Thoracic aorta (tissue), 2 donors: Measurements from ENCODE around the gene ECE1. TPM values are rescaled to one million over a fixed set of nuclear protein-coding genes. Genes with fewer than 3 reads are reported as not detected.

Source experiments
- ATAC-seq: fragments of 150-250 bp; one replicate; pipeline ENCODE4 v1.8.0; 2017; ENCODE audit warnings: low read depth; ENCODE audit not compliant: insufficient number of reproducible peaks, low FRiP score
- DNase-seq: peaks from one replicate; pipeline ENCODE4 v3.0.0-alpha.2; 2020; ENCODE audit warnings: low spot score
- H3K27ac ChIP-seq, 2 donors: fragments of 200-600 bp; sonication (generic); 1 replicate in 1 of 2; 2 replicates in 1 of 2; pipeline ENCODE4 v1.5.1; 2016; ENCODE audit warnings: mild to moderate bottlenecking in 2 of 2, moderate library complexity in 2 of 2
- H3K27me3 ChIP-seq: fragments of 200-600 bp; sonication (generic); replicated peaks from 2 replicates; pipeline ENCODE4 v1.6.0; 2016; ENCODE audit warnings: mild to moderate bottlenecking; ENCODE audit not compliant: insufficient read depth
- H3K36me3 ChIP-seq: fragments of 200-600 bp; sonication (generic); one replicate; pipeline ENCODE4 v1.5.1; 2016
- H3K4me1 ChIP-seq, 2 donors: fragments of 200-600 bp; sonication (generic); 1 replicate in 1 of 2; 2 replicates in 1 of 2; pipeline versions ENCODE4 v1.5.1 to v1.6.0; 2016; ENCODE audit warnings: low read depth in 2 of 2, mild to moderate bottlenecking in 1 of 2; ENCODE audit not compliant: control insufficient read depth in 1 of 2
- H3K4me3 ChIP-seq: fragments of 200-600 bp; sonication (generic); 2 replicates; pipeline ENCODE4 v1.5.1; 2016; ENCODE audit warnings: mild to moderate bottlenecking
- H3K9me3 ChIP-seq: fragments of 200-600 bp; sonication (generic); 2 replicates; pipeline ENCODE4 v1.5.1; 2016
- CTCF ChIP-seq: fragments of 200-600 bp; sonication (generic); IDR thresholded peaks from one replicate; pipeline ENCODE4 v1.5.1; 2019; ENCODE audit warnings: antibody characterized with exemption
- total RNA-seq, 2 donors: library from RNA; depleted of rRNA; stranded (reverse); fragments of >200 nt; gene quantifications; one replicate each; pipeline versions ENCODE4 v1.1.0 to v1.2.3, GENCODE V29; 2016

The ECE1 gene
- total RNA-seq, 2 donors from 2014 or later, result 103 to 124 TPM

DNA sequence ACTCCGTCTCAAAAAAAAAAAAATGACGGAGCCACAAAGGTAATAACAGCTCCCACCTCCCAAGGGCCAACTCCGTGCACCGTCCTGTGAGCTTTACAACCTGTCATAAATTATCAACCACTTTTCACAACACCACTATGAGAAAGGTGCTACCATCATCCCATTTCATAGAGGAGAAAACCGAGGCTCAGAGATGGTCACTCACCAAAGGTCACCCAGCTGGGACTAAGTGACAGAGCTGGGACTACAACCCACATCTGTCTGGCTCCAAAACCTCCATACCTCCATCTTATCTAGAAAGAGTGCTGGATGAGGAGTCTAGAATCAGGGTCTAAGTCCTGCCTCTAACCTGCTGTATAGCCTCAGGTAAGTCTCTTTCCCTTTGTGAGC lies 43.6 kb upstream of the ECE1 start:
- no peaks in the 10 kb centered on the region for H3K36me3 ChIP-seq
- ATAC-seq (no peak), DNase-seq (no peak)
- H3K27ac ChIP-seq, result peak overlapping the region; percentile 91 to 92
- H3K9me3 ChIP-seq, result no peaks in the 10 kb centered on the region
- no peaks in the 10 kb centered on the region for H3K27me3 ChIP-seq
- peak overlapping the region; percentile 69 for H3K4me3 ChIP-seq
- TF ChIP-seq CTCF, result no peak
- peaks cover 66 to 95% of the 10 kb centered on the region in 2 donors for H3K4me1 ChIP-seq

GRCh38 chr1:21332554-21333311 lies 42.5 kb upstream of the ECE1 start:
- H3K4me1 ChIP-seq, result peaks cover 57 to 93% of the 10 kb centered on the region in 2 donors
- ATAC-seq, result no peak
- H3K36me3 ChIP-seq, result no peaks in the 10 kb centered on the region
- H3K27me3 ChIP-seq, result no peaks in the 10 kb centered on the region
- no peak for TF ChIP-seq CTCF
- H3K27ac ChIP-seq, result peak overlapping the region; percentile 55 to 91
- no peak for DNase-seq
- no peak overlapping the region for H3K4me3 ChIP-seq
- H3K9me3 ChIP-seq, result no peaks in the 10 kb centered on the region

- ATAC-seq (no peak), DNase-seq (no peak)
- Histone ChIP-seq H3K36me3 (no peaks in the 10 kb centered on the region), H3K27me3 (no peaks in the 10 kb centered on the region), H3K27ac (peak overlapping the region; percentile 35 to 79), H3K9me3 (no peaks in the 10 kb centered on the region), H3K4me3 (peak overlapping the region; percentile 10), H3K4me1 (peaks cover 56 to 93% of the 10 kb centered on the region in 2 donors)
- no peak for TF ChIP-seq CTCF
These were observed 41.7 kb upstream of the ECE1 start for GRCh38 chr1:21331752-21332478.

DNA sequence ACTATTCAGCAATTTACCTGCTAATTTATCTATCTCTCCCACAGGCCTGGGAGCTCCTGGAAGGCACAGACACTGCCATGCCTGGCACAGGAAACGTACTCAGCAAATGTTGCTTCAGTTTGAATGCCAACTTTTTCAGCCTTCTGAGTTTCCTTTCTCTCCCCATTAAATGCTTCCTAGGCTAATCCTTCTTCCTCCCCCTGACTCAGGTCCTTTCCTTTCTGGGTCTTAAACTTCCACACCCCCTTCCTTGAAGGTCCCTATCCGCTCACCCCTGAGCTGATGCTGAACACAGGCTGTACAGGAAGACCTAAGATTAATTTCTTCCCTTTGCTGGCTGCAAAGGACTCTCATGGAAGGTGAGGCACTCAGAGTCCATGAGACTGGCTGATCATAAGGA lies 40.3 kb upstream of the ECE1 start:
- Histone ChIP-seq H3K9me3 (no peaks in the 10 kb centered on the region), H3K36me3 (no peaks in the 10 kb centered on the region), H3K4me3 (no peak overlapping the region), H3K27ac (peak overlapping the region; percentile 44 to 58), H3K27me3 (no peaks in the 10 kb centered on the region), H3K4me1 (peaks cover 59 to 93% of the 10 kb centered on the region in 2 donors)
- ATAC-seq (no peak), DNase-seq (no peak)
- TF ChIP-seq CTCF, result no peak

DNA sequence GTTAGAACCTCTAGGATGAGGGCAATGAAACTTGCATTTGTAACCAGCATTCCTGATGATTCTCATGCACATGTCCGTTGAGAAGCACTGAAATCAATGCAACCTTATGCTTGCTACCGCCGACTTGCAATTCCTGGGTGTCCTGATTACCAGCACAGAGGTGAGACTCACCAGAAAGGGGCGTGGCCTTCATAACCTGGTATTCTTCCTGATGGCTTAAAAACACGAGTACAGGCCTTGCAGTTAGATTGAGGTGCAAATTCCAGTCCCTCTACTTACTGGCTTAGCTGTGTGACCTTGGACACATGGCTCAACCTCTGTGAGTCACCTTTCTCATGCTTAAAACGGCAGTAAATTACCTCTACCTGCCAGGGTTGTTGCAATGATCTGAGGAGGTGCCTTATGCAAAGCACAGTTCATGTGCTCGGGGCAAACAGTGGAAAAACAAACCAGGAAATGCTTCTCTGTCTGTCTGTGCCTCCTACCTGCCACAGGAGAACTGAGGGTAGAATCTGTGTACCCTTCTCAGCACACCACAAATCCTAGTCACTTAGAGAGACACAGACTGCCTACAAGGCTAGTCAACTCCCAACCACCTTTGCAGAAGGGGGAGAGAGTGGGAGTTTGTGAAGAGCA lies 39.1 kb upstream of the ECE1 start:
- no peaks in the 10 kb centered on the region for H3K36me3 ChIP-seq
- no peaks in the 10 kb centered on the region for H3K27me3 ChIP-seq
- no peak for DNase-seq
- H3K4me3 ChIP-seq, result no peak overlapping the region
- no peak for ATAC-seq
- no peak for TF ChIP-seq CTCF
- H3K27ac ChIP-seq, result peak overlapping the region in 1 of 2 donors; percentile 40
- peaks cover 54 to 93% of the 10 kb centered on the region in 2 donors for H3K4me1 ChIP-seq
- H3K9me3 ChIP-seq, result no peaks in the 10 kb centered on the region
